Raji (cell line): ENCODE results near the gene CYBC1.
A peak's percentile ranks its signal among the peaks of the same experiment; 100 is the strongest.

Experiments
- POLR2A ChIP-seq: IDR thresholded peaks from 2 replicates; pipeline ENCODE4 v1.6.1; 2011; ENCODE audit warnings: low read depth, low read length, control low read depth; ENCODE audit not compliant: insufficient read depth

Gene CYBC1

GRCh38 chr17:82461827-82462524 lies 11.4 kb upstream of the CYBC1 start:
- no peak for TF ChIP-seq POLR2A

DNA sequence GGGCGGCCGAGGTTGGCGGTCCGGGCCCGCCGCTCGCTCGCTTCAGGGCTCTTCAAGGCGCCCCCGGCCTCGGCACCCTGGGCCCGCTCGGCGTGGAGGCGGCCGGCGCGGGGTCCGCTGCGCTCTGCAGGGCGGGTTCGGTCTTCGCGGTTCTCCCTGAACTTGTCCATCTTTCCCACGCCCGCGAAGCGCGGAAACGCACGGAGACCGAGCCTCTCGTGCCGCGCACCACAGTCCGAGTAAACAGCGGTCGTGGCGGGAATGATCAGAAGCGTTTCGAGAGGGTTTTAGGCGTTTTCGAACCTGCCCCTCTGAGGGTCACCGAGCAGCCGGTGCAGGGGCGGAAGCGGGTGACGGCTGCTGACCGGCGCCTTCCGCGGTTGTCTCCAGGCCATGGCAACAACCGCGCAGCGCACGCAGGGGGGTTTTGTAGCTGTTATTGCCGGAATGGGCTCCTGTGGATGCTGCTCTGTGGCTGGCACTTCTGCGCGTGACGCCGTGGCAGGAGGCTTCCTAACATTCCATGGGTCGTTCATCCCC lies 8.4 kb upstream of the CYBC1 start:
- TF ChIP-seq POLR2A: no peak

DNA sequence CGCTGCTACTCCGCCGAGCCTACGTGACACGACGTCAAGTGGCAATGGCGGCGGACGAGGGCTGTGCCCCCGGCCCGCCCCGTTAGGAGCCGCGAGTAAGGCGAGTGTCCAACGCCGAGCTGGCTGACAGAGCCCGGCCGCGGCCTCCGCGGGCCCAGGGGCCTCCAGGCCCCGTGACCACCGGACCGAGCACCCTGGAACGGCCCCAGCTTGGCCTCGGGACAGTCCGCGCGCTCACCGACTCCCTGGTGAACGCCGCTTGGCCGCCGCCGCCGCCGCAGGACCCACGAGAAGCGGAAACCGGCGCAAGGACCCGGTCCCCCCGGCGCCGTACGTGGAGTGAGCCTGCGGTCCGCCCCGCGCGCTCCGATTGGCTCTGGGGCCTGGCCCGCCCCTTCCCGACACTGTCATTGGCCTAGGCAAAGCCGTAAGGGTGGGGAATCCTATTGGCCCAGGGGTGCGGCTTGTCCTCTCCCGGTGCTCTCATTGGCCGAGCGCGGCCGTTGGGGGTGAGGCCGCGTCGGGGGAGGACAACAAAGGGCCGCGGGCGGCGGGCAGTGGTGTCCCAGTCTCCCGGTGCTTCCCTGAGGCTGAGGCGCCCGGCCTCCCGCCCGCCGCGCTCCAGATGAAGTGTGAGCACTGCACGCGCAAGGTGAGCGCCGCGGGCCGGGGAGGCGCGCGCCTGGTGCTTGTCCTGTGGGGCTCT lies 7.8 kb upstream of the CYBC1 start, which contains the start of gene NARF:
Gene NARF, plus strand, starts transcription at position 563 of the 706 bp plus-strand sequence. Its CDS starts 63 bp downstream, at position 626.
- TF ChIP-seq POLR2A: peak; percentile 72

DNA sequence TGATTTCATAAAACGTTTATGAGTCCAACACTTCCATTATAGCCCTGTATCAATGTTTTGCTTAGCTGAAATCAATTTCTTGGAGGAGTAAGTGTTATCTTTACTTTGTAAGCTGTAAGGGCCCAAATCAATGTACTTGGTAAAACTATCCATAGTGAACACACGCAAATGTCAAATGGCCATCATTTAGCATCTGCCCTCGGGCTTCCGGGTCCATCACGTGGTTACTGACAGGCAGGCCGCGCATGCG lies 7.3 kb upstream of the CYBC1 start:
- peak; percentile 85 for TF ChIP-seq POLR2A

- no peak for TF ChIP-seq POLR2A
Measured at GRCh38 chr17:82457073-82457928, 6.7 kb upstream of the CYBC1 start.

DNA sequence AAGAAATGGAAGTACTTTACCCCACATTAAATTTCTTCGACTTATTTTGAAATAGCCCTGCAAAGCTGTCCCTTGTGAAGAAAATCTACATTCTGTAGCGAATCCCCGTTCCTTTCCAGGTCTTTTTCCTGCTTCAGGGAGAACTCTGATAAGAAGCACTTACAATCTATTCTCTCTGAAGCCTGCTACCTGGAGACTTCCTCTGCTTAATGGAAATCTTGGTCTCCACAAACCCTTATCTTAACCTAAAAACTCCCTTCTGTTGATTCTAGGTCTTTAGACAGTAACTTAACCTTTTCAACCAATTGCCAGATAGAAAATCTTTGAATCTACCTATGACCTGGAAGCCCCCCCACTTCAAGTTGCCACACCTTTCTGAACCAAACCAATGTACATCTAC lies 1.6 kb upstream of the CYBC1 start:
- TF ChIP-seq POLR2A: no peak

DNA sequence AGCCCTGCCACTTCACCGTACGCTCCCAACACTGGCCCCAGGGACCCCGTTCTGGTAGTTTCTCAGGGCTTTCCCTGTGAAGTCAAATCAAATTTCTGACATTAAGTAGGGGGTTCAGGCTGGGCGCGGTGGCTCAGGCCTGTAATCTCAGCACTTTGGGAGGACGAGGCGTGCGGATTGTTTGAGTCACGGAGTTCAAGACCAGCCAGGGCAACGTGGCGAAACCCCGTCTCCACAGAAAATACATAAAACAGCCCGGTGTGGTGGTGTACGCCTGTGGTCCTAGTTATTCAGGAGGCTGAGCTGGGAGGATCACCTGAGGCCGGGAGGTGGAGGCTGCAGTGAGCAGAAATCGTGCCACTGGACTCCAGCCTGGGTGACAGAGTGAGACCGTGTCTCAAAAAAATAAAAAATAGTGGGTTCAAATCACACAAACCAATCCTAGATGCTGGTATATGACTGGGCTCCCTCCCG lies 632 bp downstream of the CYBC1 start:
- TF ChIP-seq POLR2A: no peak

DNA sequence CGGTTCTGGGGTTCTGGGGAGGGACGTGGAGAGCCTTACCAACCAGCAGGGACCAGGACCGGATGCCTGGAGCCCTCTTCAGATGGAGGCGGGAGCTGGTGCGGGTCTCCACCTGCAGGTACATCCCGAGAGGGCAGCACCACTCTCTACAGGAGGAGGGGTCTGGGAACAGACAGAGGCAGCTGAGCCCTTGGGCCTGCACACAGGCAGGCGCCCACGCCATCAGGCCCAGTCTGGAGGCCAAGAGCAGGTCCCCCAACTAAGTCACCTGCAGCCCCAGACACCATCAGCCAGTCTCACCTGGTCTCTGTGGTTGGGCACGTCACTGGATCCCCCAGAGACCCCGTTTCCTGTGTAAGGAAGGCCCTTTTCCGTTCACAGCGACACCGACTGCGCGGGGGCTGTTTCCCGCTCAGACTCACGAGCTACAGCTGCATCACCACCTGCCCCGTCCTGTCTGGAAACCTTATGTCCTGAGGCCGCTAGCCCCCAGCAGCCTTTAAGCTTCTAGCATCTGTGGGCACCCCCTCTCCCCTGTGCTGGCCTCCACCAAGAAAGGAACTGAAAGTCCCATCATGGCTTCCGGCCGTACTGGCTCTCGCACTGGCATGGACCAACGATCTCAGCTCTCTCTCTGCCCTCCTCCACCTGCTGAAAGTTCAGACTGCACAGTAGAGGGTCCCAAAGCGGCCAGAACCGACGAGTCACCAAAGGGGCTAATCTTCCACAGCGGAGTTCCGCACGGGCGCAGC lies 1.2 kb downstream of the CYBC1 start:
- TF ChIP-seq POLR2A: peak; percentile 88

GRCh38 chr17:82447876-82448275 lies 2.7 kb downstream of the CYBC1 start:
- no peak for TF ChIP-seq POLR2A

GRCh38 chr17:82446649-82447048 lies 3.9 kb downstream of the CYBC1 start:
- 0 out of 2 replicates have a peak, but pooled peaks have one; percentile 9 for TF ChIP-seq POLR2A

- no peak for TF ChIP-seq POLR2A
Measured at GRCh38 chr17:82446124-82446523, 4.4 kb downstream of the CYBC1 start.

- TF ChIP-seq POLR2A: 0 out of 2 replicates have a peak, but pooled peaks have one; percentile 0
Measured at GRCh38 chr17:82445542-82445941, 5.0 kb downstream of the CYBC1 start.

GRCh38 chr17:82444941-82445521 lies 5.5 kb downstream of the CYBC1 start:
- TF ChIP-seq POLR2A: no peak

- TF ChIP-seq POLR2A: no peak
Measured at GRCh38 chr17:82444284-82444893, 6.2 kb downstream of the CYBC1 start.
